GM21786 (cell line): ENCODE results near the gene LRPAP1.

ENCODE experiments used
- ATAC-seq: cut with Tn5 transposase; IDR thresholded peaks from one replicate; pipeline ENCODE4 v1.9.1; 2021; ENCODE audit not compliant: unreplicated experiment

The LRPAP1 gene

GRCh38 chr4:3475713-3476260, 56.4 kb downstream of the LRPAP1 start:
- no peak for ATAC-seq

- ATAC-seq, result no peak
These were observed 57.0 kb downstream of the LRPAP1 start for GRCh38 chr4:3475041-3475712.

GRCh38 chr4:3473996-3474765, 58.0 kb downstream of the LRPAP1 start:
- no peak for ATAC-seq

DNA sequence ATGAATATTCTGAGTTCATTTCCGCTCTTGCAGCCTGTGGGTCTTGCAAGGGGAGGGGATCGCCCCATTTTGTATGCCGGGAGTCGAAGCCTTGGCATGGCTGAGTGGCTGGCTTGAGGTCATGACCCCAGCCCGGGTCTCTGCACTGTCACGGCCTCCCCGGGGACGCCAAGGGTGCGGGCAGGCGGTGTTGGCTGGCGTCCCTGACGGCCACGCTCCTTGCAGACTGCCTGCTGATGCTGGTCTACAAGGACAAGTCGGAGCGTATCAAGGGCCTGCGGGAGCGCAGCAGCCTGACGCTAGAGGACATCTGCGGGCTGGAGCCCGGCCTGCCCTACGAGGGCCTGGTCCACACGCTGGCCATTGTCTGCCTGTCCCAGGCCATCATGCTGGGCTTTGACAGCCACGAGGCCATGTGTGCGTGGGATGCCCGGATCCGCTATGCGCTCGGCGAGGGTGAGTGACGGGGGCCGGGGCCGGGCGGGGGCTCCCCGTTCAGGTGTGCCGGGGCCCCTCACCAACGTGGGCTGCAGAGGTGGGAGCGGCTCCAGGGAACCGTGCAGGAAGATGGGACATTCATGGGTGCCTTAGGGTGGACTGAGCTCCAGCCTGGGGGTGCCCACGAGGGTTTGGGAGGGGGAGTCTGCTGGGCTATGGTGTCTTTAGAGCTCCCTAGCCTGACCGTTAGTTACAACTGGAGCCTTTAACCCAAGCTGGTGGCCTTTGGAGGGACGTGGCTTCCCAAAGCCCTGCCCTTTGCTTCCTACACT, 58.9 kb downstream of the LRPAP1 start:
- ATAC-seq, result no peak

DNA sequence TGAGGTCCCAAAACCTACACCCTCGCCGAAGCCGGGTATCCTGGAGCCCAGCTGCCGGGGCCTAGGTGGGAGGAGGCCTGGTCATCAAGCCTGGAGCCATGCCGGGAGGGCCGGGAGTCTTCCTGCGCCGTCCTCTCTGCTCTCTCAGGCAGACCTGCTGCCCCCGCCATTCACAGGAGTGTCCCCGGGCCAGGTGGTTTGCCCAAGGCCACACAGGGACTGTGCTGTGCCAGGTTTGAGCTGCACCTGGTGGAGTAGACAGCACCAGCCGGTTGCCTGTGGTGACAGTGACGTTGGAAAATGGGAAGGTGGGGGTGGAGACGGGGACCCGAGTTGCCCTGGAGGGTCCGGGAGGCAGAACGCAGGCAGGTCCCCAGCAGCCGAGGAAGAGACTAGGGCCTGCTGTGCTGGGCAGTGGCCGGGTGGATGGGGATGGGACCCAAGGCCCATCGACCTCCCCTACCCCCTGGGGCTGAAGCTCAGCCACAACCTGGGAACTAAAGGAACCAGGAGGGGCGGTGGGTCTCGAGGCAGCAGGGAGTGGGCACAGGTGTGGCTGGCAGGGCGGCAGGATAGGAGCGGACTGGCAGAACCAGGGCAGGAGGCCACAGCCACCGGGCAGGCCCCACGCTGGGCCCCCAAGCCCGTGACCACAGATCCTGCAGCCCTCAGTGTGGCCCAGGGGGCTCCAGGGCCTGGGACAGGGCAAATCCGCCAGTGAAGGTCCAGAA, 59.6 kb downstream of the LRPAP1 start:
- no peak for ATAC-seq

DNA sequence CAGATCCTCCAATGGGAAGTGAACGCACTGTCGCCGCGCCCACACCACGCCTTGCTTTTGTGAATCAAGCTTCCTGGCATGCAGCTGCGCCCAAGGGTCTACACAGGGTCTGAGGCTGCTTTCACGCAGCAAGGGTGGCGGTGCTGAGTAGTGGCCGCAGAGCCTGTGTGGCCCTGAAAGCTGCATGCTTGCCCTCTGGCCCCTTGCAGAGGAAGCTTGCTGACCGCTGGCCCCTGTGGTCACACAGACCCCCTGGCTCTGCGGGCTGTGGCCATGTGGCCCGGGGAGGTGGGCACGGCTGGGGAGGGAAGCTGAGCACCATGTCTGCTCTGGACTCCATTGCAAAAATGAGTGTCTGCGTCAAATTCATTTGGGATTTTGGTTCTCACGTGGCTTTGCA, 60.3 kb downstream of the LRPAP1 start:
- ATAC-seq, result no peak

GRCh38 chr4:3471098-3471760, 61.0 kb downstream of the LRPAP1 start:
- ATAC-seq, result no peak

GRCh38 chr4:3470244-3471097, 61.8 kb downstream of the LRPAP1 start:
- no peak for ATAC-seq

- no peak for ATAC-seq
These were observed 62.6 kb downstream of the LRPAP1 start for GRCh38 chr4:3469386-3470243.

DNA sequence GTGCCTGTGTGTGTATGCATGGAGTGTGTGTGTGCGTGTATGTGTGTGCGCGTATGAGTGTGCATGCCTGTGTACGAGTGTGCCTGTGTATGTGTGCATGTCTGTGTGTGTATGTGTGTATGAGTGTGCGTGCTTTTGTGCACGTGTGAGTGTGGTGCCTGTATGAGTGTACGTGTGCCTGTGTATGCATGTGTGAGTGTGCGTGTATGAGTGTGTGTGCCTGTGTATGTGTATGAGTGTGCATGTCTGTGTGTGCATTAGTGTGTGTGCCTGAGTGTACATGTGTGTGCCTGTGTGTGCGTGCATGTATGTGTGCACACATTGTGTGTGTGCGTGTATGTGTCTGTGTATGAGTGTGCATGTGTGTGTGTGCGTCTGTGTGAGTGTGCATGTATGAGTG, 63.4 kb downstream of the LRPAP1 start:
- ATAC-seq, result no peak

DNA sequence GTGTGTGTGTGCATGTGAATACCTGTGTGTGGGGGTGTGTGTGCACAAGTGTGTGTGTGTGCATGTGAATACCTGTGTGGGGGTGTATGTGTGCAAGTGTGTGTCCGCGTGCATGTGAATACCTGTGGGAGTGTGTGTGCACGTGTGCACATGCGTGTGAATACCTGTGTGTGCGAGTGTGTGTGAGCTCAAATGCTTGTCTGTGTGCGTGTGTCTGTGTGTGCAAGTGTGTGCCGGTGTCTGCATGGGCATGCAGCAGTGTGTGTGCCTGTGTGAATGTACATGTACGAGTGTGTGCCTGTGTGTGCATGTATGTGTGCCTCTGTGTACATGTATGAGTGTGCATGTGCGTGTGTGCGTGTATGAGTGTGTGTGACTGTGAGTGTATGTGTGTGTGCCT, 64.1 kb downstream of the LRPAP1 start:
- no peak for ATAC-seq

DNA sequence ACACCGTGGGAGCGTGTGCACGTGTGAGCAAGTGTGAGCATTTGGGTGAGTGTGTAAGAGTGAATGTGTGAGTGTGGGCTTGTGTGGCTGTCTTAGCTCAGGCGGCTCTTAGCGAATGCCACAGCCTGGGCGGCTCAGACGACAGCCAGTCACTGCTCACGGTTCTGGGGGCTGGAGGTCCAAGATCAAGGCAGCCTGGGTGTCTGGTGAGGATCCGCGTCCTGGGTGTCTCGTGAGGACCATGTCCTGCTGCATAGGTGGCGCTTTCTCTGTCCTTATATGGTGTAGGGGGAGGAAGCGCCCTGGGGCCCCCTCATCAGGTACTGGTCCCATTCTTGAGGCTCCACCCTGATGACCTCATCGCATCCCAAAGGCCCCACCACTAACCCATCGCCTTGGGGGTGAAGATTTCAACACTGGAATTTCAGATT, 64.6 kb downstream of the LRPAP1 start:
- ATAC-seq, result no peak

GRCh38 chr4:3466691-3467600, 65.3 kb downstream of the LRPAP1 start:
- ATAC-seq, result no peak

- no peak for ATAC-seq
These were observed 66.2 kb downstream of the LRPAP1 start for GRCh38 chr4:3465698-3466671.

DNA sequence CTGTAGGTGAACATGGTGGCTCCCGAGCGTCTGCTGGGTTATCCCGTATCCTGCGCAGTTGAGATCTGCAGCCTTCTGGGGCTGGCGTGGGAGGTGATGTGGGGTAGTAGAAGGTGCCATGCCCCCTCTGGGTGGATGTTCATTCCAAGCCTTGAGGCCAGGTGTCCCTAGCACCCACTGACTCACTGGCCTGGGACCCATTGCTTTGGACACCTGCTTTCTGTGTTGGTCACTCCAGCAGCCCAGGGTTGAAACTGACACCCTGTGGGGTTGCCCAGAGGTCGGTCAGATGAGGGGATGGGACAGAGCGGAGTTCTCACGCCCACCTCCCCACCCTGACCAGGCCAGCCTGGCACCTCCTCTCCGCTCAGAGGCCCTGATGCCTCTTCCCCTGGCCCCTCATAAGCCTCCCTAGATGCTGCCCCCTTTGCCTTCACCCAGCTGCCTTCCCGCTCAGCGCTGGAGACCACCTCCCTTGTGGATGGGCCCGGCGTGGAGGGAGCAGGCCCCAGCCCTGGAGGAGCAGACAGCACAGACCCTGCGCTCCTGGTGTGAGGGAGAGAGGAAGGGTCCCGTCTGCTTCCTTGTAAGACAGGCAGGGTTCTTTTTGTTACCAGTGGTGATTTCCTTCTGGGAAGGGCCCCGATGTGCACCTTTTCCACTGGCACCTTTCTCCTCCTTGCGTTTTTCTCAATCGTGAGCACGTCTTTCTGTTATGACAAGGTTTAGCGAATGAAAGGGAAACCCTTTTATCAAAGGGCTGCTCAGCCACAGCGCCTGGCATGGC, 67.1 kb downstream of the LRPAP1 start:
- no peak for ATAC-seq
